Esophagus muscularis mucosa (tissue), 4 donors: Measurements from ENCODE around the gene RAI14. TPM values are rescaled to one million over a fixed set of nuclear protein-coding genes. Genes with fewer than 3 reads are reported as not detected.
A peak's percentile ranks its signal among the peaks of the same experiment; 100 is the strongest.

Source experiments
- DNase-seq: peaks from one replicate; pipeline ENCODE4 v3.0.0-alpha.2; 2017; ENCODE audit errors: extremely low spot score
- H3K27ac ChIP-seq, 4 donors: fragments of 200-600 bp; sonication (generic); replicated peaks in 1 of 4; 1 replicate in 3 of 4; 2 replicates in 1 of 4; pipeline ENCODE4 v1.5.1; 2016 to 2019; ENCODE audit warnings: mild to moderate bottlenecking in 1 of 4
- H3K27me3 ChIP-seq, 4 donors: fragments of 200-600 bp; sonication (generic); one replicate each; pipeline versions ENCODE4 v1.5.1 to v1.6.0; 2016 to 2019
- H3K36me3 ChIP-seq, 4 donors: fragments of 200-600 bp; sonication (generic); one replicate each; pipeline ENCODE4 v1.5.1; 2016 to 2019
- H3K4me1 ChIP-seq, 4 donors: fragments of 200-600 bp; sonication (generic); one replicate each; pipeline ENCODE4 v1.5.1; 2016 to 2019
- H3K4me3 ChIP-seq, 4 donors: fragments of 200-600 bp; sonication (generic); 1 replicate in 2 of 4; 2 replicates in 2 of 4; pipeline ENCODE4 v1.5.1; 2016 to 2019; ENCODE audit warnings: mild to moderate bottlenecking in 4 of 4, moderate library complexity in 1 of 4
- H3K9me3 ChIP-seq, 4 donors: fragments of 200-600 bp; sonication (generic); 1 replicate in 3 of 4; 2 replicates in 1 of 4; pipeline ENCODE4 v1.5.1; 2016 to 2019
- EP300 ChIP-seq: sonication (generic); formaldehyde crosslinking; IDR thresholded peaks from one replicate; pipeline ENCODE4 v1.6.1; 2017; ENCODE audit warnings: antibody characterized with exemption
- POLR2A ChIP-seq: fragments of 450-650 bp; IDR thresholded peaks from one replicate; pipeline ENCODE4 v1.6.1; 2017; ENCODE audit warnings: antibody characterized with exemption, moderate library complexity, mild to moderate bottlenecking, low read depth
- POLR2AphosphoS5 ChIP-seq, 2 donors: sonication (generic); formaldehyde crosslinking; IDR thresholded peaks; one replicate each; pipeline ENCODE4 v1.6.1; 2017; ENCODE audit warnings: antibody characterized with exemption in 2 of 2
- WGBS: methylation state at CpG from one replicate; pipeline ENCODE4 v1.1.5; 2018; 5-methylcytosine and 5-hydroxymethylcytosine counted together
- intact Hi-C: fragments of 100-400 bp; cut with DNase I; formaldehyde crosslinking; loops from one replicate; pipeline ENCODE4 v1.15.1; 2023
- total RNA-seq, 4 donors: library from RNA; depleted of rRNA; stranded (reverse); fragments of >200 nt; gene quantifications; one replicate each; pipeline versions ENCODE4 v1.1.0 to v1.2.1, GENCODE V29; 2016
- TF ChIP-seq, protein P1 (sequence below), 3 experiments: fragments of 200-600 bp in 2 of 3; fragments of 450-650 bp in 1 of 3; sonication (generic) in 2 of 3; IDR thresholded peaks; one replicate each; pipeline ENCODE4 v1.5.1; 2017 to 2019; ENCODE audit warnings: antibody characterized with exemption in 3 of 3, mild to moderate bottlenecking in 2 of 3, moderate library complexity in 1 of 3

The RAI14 gene
- total RNA-seq, 4 donors from 2014 or later = 57.3 to 76.4 (median 68.1) TPM

GRCh38 chr5:34789021-34789531 is 132.9 kb downstream of the RAI14 start:
- Histone ChIP-seq H3K4me3 (no peak overlapping the region), H3K36me3 (no peaks in the 10 kb centered on the region), H3K4me1 (peaks cover 0 to 15% (median 10%) of the 10 kb centered on the region in 4 donors), H3K27me3 (no peaks in the 10 kb centered on the region), H3K9me3 (peaks cover 0 to 8% (median 3%) of the 10 kb centered on the region in 4 donors), H3K27ac (peak overlapping the region in 2 of 4 donors; percentile 16 to 20)
- DNase-seq = peak; percentile 86
- 48% methylated on average over 5 of the region's 5 CpGs for WGBS
- intact Hi-C loops = no loop called here
- TF ChIP-seq POLR2AphosphoS5 (IDR thresholded peaks at IDR 0.05) (no peak), EP300 (no peak), POLR2A (no peak)
- TF ChIP-seq, protein P1, sequence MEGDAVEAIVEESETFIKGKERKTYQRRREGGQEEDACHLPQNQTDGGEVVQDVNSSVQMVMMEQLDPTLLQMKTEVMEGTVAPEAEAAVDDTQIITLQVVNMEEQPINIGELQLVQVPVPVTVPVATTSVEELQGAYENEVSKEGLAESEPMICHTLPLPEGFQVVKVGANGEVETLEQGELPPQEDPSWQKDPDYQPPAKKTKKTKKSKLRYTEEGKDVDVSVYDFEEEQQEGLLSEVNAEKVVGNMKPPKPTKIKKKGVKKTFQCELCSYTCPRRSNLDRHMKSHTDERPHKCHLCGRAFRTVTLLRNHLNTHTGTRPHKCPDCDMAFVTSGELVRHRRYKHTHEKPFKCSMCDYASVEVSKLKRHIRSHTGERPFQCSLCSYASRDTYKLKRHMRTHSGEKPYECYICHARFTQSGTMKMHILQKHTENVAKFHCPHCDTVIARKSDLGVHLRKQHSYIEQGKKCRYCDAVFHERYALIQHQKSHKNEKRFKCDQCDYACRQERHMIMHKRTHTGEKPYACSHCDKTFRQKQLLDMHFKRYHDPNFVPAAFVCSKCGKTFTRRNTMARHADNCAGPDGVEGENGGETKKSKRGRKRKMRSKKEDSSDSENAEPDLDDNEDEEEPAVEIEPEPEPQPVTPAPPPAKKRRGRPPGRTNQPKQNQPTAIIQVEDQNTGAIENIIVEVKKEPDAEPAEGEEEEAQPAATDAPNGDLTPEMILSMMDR (IDR thresholded peaks at IDR 0.05) = no peak

DNA sequence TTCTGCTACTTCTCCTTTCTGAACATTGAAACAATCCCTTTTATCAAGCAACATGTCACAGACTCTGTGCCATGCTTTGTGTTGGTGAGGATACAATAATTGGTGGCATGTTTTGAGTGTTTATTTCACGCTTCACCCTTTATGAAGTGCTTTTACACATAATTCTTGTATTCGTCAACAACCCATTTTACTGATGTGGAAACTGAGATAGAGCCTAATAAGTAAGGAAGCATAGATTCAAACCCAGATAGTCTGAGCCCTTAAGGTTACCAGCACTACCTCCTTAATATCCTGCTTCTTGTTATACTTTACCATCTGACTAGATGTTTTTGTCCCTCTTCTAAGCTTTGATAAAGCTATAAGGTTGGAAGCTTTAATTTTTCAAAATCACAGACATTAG is 133.5 kb downstream of the RAI14 start:
- DNase-seq = no peak

DNA sequence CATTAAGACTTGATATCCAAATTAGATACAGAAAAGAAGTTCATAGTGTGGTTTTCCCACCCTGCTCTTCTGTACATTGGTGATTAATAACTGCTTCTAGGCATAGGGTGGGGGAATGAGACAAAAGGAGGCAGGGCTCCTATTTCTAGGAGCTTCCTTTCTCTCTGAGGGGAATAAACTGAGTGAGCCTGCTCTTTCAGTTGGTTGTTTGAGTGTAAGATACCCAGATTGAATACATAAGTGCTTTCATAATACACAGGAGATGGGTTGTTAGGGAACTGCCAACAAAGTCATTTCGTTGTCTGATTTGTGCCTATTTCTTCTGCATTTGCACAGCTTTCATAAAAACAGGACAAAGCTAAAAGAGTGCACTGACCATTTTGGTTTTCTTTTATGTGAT is 133.9 kb downstream of the RAI14 start:
- Histone ChIP-seq H3K9me3 (peaks cover 0 to 8% (median 3%) of the 10 kb centered on the region in 4 donors), H3K27ac (no peak overlapping the region), H3K36me3 (no peaks in the 10 kb centered on the region), H3K4me1 (peaks cover 0 to 15% (median 10%) of the 10 kb centered on the region in 4 donors), H3K4me3 (no peak overlapping the region), H3K27me3 (no peaks in the 10 kb centered on the region)
- WGBS = 83% methylated on average over 1 of the region's 1 CpG
- DNase-seq = no peak
- intact Hi-C loops = no loop called here
- TF ChIP-seq POLR2A = no peak
- TF ChIP-seq EP300 = no peak
- TF ChIP-seq, protein P1 (IDR thresholded peaks at IDR 0.05) = no peak
- no peak for TF ChIP-seq POLR2AphosphoS5 (IDR thresholded peaks at IDR 0.05)

More for the DNA sequence above, 133.5 kb downstream of the RAI14 start:
- H3K27me3 ChIP-seq = no peaks in the 10 kb centered on the region
- H3K4me3 ChIP-seq = no peak overlapping the region
- WGBS = 94% methylated on average over 2 of the region's 2 CpGs
- peaks cover 0 to 8% (median 3%) of the 10 kb centered on the region in 4 donors for H3K9me3 ChIP-seq
- intact Hi-C loops = no loop called here
- H3K36me3 ChIP-seq = no peaks in the 10 kb centered on the region
- peaks cover 0 to 15% (median 10%) of the 10 kb centered on the region in 4 donors for H3K4me1 ChIP-seq
- H3K27ac ChIP-seq = peak overlapping the region in 1 of 4 donors; percentile 20
- TF ChIP-seq EP300 = no peak
- no peak for TF ChIP-seq POLR2AphosphoS5 (IDR thresholded peaks at IDR 0.05)
- TF ChIP-seq, protein P1 (IDR thresholded peaks at IDR 0.05) = no peak
- TF ChIP-seq POLR2A = no peak

GRCh38 chr5:34791761-34792244 is 135.7 kb downstream of the RAI14 start:
- intact Hi-C loops = no loop called here
- H3K27ac ChIP-seq = no peak overlapping the region

More at GRCh38 chr5:34791761-34792244, 135.7 kb downstream of the RAI14 start:
- no peaks in the 10 kb centered on the region for H3K27me3 ChIP-seq
- H3K9me3 ChIP-seq = peaks cover 0 to 6% (median under 1%) of the 10 kb centered on the region in 4 donors
- WGBS = 74% methylated on average over 4 of the region's 5 CpGs
- TF ChIP-seq POLR2A (no peak), POLR2AphosphoS5 (IDR thresholded peaks at IDR 0.05) (no peak), EP300 (no peak)
- TF ChIP-seq, protein P1 (IDR thresholded peaks at IDR 0.05) = no peak
- no peak overlapping the region for H3K4me3 ChIP-seq
- H3K4me1 ChIP-seq = peaks cover 0 to 15% (median 10%) of the 10 kb centered on the region in 4 donors
- DNase-seq = no peak
- H3K36me3 ChIP-seq = peaks cover 0 to 9% (median 4%) of the 10 kb centered on the region in 4 donors
